Measurements from ENCODE around the gene PDIA5. TPM values are rescaled to one million over a fixed set of nuclear protein-coding genes. Genes with fewer than 3 reads are reported as not detected.

The PDIA5 gene
- total and polyA plus RNA-seq, 9 donors, result 11.2 to 58.3 (median 24.3) TPM

DNA sequence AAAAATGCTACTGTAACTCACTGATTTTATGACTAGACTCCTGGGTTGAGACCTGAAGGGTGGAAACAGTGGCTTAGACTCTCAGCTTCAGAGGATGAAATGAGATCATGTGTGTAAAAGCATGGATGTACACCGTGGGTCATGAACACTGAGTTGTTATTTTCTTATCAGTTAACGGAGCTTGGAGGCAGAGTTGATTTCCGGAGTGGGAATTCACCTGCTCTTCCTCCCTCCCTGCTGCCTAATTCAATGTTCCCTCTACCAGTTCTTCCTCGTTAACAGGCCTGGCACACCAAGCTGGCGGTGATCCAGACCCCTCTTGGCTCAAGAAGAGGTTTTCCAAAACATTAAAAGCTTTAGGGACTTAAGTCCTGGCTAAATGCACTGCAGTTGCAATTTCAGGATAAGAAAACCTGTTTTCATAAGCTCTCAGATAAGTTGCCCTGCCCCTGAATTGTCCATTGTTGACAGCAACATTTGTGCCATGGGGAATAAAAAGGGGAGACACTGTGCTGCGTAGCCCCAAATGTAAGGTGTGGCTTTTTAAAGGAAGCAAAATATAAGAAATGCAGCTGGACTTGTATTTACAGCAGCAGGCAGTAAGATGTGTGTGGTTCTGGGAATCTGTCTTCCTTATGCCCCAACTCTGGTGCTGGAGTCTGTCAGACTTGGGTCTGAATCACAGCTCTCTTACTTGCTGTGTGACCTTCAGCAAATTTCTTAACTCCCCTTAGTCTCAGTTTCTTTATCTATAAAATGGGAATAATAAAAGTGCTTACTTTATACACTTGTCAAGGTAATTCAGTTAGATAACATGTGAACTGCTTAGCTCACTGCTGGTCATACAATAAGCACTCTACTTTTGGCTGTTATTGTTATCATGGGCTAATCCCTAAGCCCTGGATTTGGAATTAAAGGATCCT is 9.9 kb downstream of the PDIA5 start:
- Histone ChIP-seq H3K9me3 (no peaks in the 10 kb centered on the region), H3K27ac (peak overlapping the region; percentile 37 to 54), H3K36me3 (no peaks in the 10 kb centered on the region), H3K27me3 (no peaks in the 10 kb centered on the region), H3K4me1 (ENCODE audit: insufficient read depth) (peaks cover 14% of the 10 kb centered on the region), H3K4me3 (no peak overlapping the region)
- intact Hi-C loops (cut with DNase I), result no loop called here
- peak; percentile 63 to 82 (median 73) for DNase-seq
- WGBS, 3 donors, result 10 to 21% (median 13%) methylated on average over 6 of the region's 6 CpGs
- TF ChIP-seq, protein P1, sequence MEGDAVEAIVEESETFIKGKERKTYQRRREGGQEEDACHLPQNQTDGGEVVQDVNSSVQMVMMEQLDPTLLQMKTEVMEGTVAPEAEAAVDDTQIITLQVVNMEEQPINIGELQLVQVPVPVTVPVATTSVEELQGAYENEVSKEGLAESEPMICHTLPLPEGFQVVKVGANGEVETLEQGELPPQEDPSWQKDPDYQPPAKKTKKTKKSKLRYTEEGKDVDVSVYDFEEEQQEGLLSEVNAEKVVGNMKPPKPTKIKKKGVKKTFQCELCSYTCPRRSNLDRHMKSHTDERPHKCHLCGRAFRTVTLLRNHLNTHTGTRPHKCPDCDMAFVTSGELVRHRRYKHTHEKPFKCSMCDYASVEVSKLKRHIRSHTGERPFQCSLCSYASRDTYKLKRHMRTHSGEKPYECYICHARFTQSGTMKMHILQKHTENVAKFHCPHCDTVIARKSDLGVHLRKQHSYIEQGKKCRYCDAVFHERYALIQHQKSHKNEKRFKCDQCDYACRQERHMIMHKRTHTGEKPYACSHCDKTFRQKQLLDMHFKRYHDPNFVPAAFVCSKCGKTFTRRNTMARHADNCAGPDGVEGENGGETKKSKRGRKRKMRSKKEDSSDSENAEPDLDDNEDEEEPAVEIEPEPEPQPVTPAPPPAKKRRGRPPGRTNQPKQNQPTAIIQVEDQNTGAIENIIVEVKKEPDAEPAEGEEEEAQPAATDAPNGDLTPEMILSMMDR (IDR thresholded peaks at IDR 0.05), result no peak
- TF ChIP-seq EP300 (IDR thresholded peaks at IDR 0.05), result no peak
- TF ChIP-seq POLR2A (IDR thresholded peaks at IDR 0.05), result no peak

- Histone ChIP-seq H3K4me1 (ENCODE audit: insufficient read depth) (peaks cover 22% of the 10 kb centered on the region), H3K9me3 (no peaks in the 10 kb centered on the region), H3K4me3 (no peak overlapping the region), H3K27ac (peak overlapping the region in 1 of 2 donors; percentile 0), H3K36me3 (no peaks in the 10 kb centered on the region), H3K27me3 (no peaks in the 10 kb centered on the region)
- no peak for TF ChIP-seq EP300 (IDR thresholded peaks at IDR 0.05)
- TF ChIP-seq, protein P1 (IDR thresholded peaks at IDR 0.05), result no peak
- intact Hi-C loops (cut with DNase I), result no loop called here
- 83 to 86% (median 86%) methylated on average over 10 of the region's 10 CpGs for WGBS, 3 donors
- no peak for DNase-seq
Measured at GRCh38 chr3:123078101-123078500, 11.3 kb downstream of the PDIA5 start.

- Histone ChIP-seq H3K36me3 (no peaks in the 10 kb centered on the region), H3K9me3 (no peaks in the 10 kb centered on the region), H3K4me1 (ENCODE audit: insufficient read depth) (peaks cover 42% of the 10 kb centered on the region), H3K4me3 (no peak overlapping the region), H3K27ac (peak overlapping the region in 1 of 2 donors; percentile 26), H3K27me3 (no peaks in the 10 kb centered on the region)
- TF ChIP-seq, protein P1 (IDR thresholded peaks at IDR 0.05), result no peak
- no peak for TF ChIP-seq POLR2A (IDR thresholded peaks at IDR 0.05)
- no peak for TF ChIP-seq EP300 (IDR thresholded peaks at IDR 0.05)
- no peak for DNase-seq
- 44 to 55% (median 47%) methylated on average over 7 of the region's 7 CpGs for WGBS, 3 donors
- intact Hi-C loops (cut with DNase I), result no loop called here
Measured at GRCh38 chr3:123080864-123081562, 14.2 kb downstream of the PDIA5 start.

DNA sequence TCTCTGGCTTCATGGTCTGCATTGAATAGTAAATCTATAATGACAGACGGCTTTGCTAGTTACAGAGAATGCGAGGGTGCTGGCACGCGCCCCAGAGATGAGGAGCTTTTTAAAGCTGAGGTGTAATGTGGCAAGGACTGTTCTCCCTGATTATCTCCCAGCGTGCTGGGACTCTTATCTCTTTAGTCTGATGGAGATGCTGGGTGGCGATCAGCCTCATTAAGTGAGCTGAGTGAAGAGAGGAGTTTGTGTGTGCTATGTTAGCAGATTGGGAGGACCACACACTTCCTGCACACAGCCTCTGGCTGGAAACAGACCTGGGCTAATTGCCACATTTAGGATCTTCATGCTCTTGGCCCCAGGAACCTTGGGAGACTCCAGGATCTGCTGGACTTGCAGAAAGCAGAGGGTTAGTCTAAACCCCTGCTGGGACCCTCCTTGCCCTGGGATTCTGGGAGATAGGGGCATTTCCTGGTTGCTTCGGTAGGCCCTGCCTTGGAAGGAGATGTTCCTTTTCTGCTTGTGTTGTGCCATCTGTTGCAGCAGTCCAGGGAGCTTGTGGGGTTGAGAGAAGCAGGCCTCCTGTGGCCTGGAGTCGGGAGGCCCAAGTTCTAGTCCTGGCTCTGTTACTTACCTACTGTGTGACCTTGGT is 15.0 kb downstream of the PDIA5 start:
- WGBS, 3 donors, result 30 to 37% (median 33%) methylated on average over 8 of the region's 8 CpGs
- H3K9me3 ChIP-seq, result no peaks in the 10 kb centered on the region
- H3K4me1 ChIP-seq (ENCODE audit: insufficient read depth), result peaks cover 41% of the 10 kb centered on the region
- H3K27me3 ChIP-seq, result no peaks in the 10 kb centered on the region
- no peak overlapping the region for H3K4me3 ChIP-seq
- intact Hi-C loops (cut with DNase I), result no loop called here
- peak overlapping the region in 1 of 2 donors; percentile 26 for H3K27ac ChIP-seq
- DNase-seq, result peak in 1 of 5 donors; percentile 36
- no peaks in the 10 kb centered on the region for H3K36me3 ChIP-seq
- TF ChIP-seq EP300 (IDR thresholded peaks at IDR 0.05) (no peak), POLR2A (IDR thresholded peaks at IDR 0.05) (no peak)
- TF ChIP-seq, protein P1 (IDR thresholded peaks at IDR 0.05), result no peak
